Ascending aorta (tissue), 2 donors: ENCODE measurements around the gene PTK7. TPM values are rescaled to one million over a fixed set of nuclear protein-coding genes. Genes with fewer than 3 reads are reported as not detected.

Source experiments
- DNase-seq, 2 donors: peaks; one replicate each; pipeline ENCODE4 v3.0.0-alpha.2; 2019; ENCODE audit warnings: low spot score in 2 of 2
- H3K27ac ChIP-seq, 2 donors: fragments of 200-600 bp; sonication (generic); one replicate each; pipeline ENCODE4 v1.5.1; 2016 to 2017; ENCODE audit warnings: mild to moderate bottlenecking in 1 of 2
- H3K27me3 ChIP-seq: fragments of 200-600 bp; sonication (generic); one replicate; pipeline ENCODE4 v1.5.1; 2017
- H3K36me3 ChIP-seq, 2 donors: fragments of 200-600 bp; sonication (generic); one replicate each; pipeline ENCODE4 v1.5.1; 2016
- H3K4me1 ChIP-seq, 2 donors: fragments of 200-600 bp; sonication (generic); one replicate each; pipeline ENCODE4 v1.5.1; 2016 to 2017; ENCODE audit warnings: mild to moderate bottlenecking in 1 of 2
- H3K4me3 ChIP-seq, 2 donors: fragments of 200-600 bp; sonication (generic); one replicate each; pipeline ENCODE4 v1.5.1; 2016 to 2017; ENCODE audit warnings: mild to moderate bottlenecking in 1 of 2
- H3K9me3 ChIP-seq, 2 donors: fragments of 200-600 bp; sonication (generic); one replicate each; pipeline ENCODE4 v1.5.1; 2016
- CTCF ChIP-seq, 3 experiments: fragments of 200-600 bp in 2 of 3; fragments of 450-650 bp in 1 of 3; sonication (generic) in 2 of 3; IDR thresholded peaks; one replicate each; pipeline ENCODE4 v1.5.1; 2016 to 2019; ENCODE audit warnings: antibody characterized with exemption in 3 of 3, mild to moderate bottlenecking in 1 of 3, moderate library complexity in 1 of 3
- intact Hi-C: fragments of 100-400 bp; cut with DNase I; formaldehyde crosslinking; loops from one replicate; pipeline ENCODE4 v1.15.1; 2023
- total RNA-seq: library from RNA; depleted of rRNA; stranded (reverse); fragments of >200 nt; gene quantifications from one replicate; pipeline ENCODE4 v1.1.0, GENCODE V29; 2016

The PTK7 gene
- total RNA-seq, 1 donor from 2014 or later = 34.9 TPM

- no peak for DNase-seq
- Histone ChIP-seq H3K27ac (no peak overlapping the region), H3K27me3 (no peaks in the 10 kb centered on the region), H3K4me1 (no peaks in the 10 kb centered on the region), H3K9me3 (no peaks in the 10 kb centered on the region), H3K36me3 (no peaks in the 10 kb centered on the region), H3K4me3 (no peak overlapping the region)
- no peak for TF ChIP-seq CTCF (IDR thresholded peaks at IDR 0.05)
- intact Hi-C loops = no loop called here
Measured at GRCh38 chr6:43088654-43089056, 12.5 kb downstream of the PTK7 start.

GRCh38 chr6:43089467-43089866 lies 13.4 kb downstream of the PTK7 start:
- Histone ChIP-seq H3K4me1 (no peaks in the 10 kb centered on the region), H3K9me3 (no peaks in the 10 kb centered on the region), H3K27ac (no peak overlapping the region), H3K27me3 (no peaks in the 10 kb centered on the region), H3K36me3 (no peaks in the 10 kb centered on the region), H3K4me3 (no peak overlapping the region)
- TF ChIP-seq CTCF (IDR thresholded peaks at IDR 0.05) = no peak
- intact Hi-C loops = no loop called here
- DNase-seq = no peak

GRCh38 chr6:43089874-43090558 lies 13.9 kb downstream of the PTK7 start:
- no peak for TF ChIP-seq CTCF (IDR thresholded peaks at IDR 0.05)
- no peak overlapping the region for H3K4me3 ChIP-seq
- no peaks in the 10 kb centered on the region for H3K36me3 ChIP-seq
- intact Hi-C loops = no loop called here
- DNase-seq = no peak
- H3K27ac ChIP-seq = no peak overlapping the region
- no peaks in the 10 kb centered on the region for H3K4me1 ChIP-seq
- no peaks in the 10 kb centered on the region for H3K27me3 ChIP-seq
- H3K9me3 ChIP-seq = no peaks in the 10 kb centered on the region

GRCh38 chr6:43090559-43090956 lies 14.4 kb downstream of the PTK7 start:
- intact Hi-C loops = no loop called here
- no peaks in the 10 kb centered on the region for H3K4me1 ChIP-seq
- H3K27me3 ChIP-seq = no peaks in the 10 kb centered on the region
- no peak overlapping the region for H3K4me3 ChIP-seq
- no peak for DNase-seq
- no peak overlapping the region for H3K27ac ChIP-seq
- H3K36me3 ChIP-seq = no peaks in the 10 kb centered on the region
- no peak for TF ChIP-seq CTCF (IDR thresholded peaks at IDR 0.05)
- no peaks in the 10 kb centered on the region for H3K9me3 ChIP-seq

- TF ChIP-seq CTCF (IDR thresholded peaks at IDR 0.05) = no peak
- H3K4me1 ChIP-seq = peaks cover 0 to 1% of the 10 kb centered on the region in 2 donors
- no peak overlapping the region for H3K27ac ChIP-seq
- H3K9me3 ChIP-seq = no peaks in the 10 kb centered on the region
- H3K4me3 ChIP-seq = no peak overlapping the region
- H3K36me3 ChIP-seq = no peaks in the 10 kb centered on the region
- DNase-seq = no peak
- H3K27me3 ChIP-seq = no peaks in the 10 kb centered on the region
- intact Hi-C loops = no loop called here
Measured at GRCh38 chr6:43091020-43091419, 14.9 kb downstream of the PTK7 start.
